ENCODE results near the gene SYT13.

The SYT13 gene

GRCh38 chr11:45229401-45230020 lies 56.6 kb downstream of the SYT13 start:
- DNase-seq (ENCODE audit: low read depth in 1 of 2, low spot score in 1 of 2): no peak
- in situ Hi-C loops (cut with HindIII; ENCODE audit: low pct_unique_long_range_greater_than_20kb, low sequenced_read_pairs): no loop called here
- TF ChIP-seq JUND (IDR thresholded peaks at IDR 0.05; ENCODE audit: low read depth): no peak

GRCh38 chr11:45227836-45228235 lies 58.3 kb downstream of the SYT13 start:
- TF ChIP-seq JUND (IDR thresholded peaks at IDR 0.05; ENCODE audit: low read depth): no peak
- DNase-seq (ENCODE audit: low read depth in 1 of 2, low spot score in 1 of 2): no peak
- in situ Hi-C loops (cut with HindIII; ENCODE audit: low pct_unique_long_range_greater_than_20kb, low sequenced_read_pairs): no loop called here

GRCh38 chr11:45226901-45227300 lies 59.2 kb downstream of the SYT13 start:
- no peak for TF ChIP-seq JUND (IDR thresholded peaks at IDR 0.05; ENCODE audit: low read depth)
- DNase-seq (ENCODE audit: low read depth in 1 of 2, low spot score in 1 of 2): no peak
- in situ Hi-C loops (cut with HindIII; ENCODE audit: low pct_unique_long_range_greater_than_20kb, low sequenced_read_pairs): no loop called here

- in situ Hi-C loops (cut with HindIII; ENCODE audit: low pct_unique_long_range_greater_than_20kb, low sequenced_read_pairs): no loop called here
- no peak for TF ChIP-seq JUND (IDR thresholded peaks at IDR 0.05; ENCODE audit: low read depth)
- DNase-seq (ENCODE audit: low read depth in 1 of 2, low spot score in 1 of 2): no peak
These were observed 59.9 kb downstream of the SYT13 start for GRCh38 chr11:45225961-45226871.

- in situ Hi-C loops (cut with HindIII; ENCODE audit: low pct_unique_long_range_greater_than_20kb, low sequenced_read_pairs): no loop called here
These were observed 60.9 kb downstream of the SYT13 start for GRCh38 chr11:45225277-45225676.

GRCh38 chr11:45224766-45225165 lies 61.4 kb downstream of the SYT13 start:
- TF ChIP-seq JUND (IDR thresholded peaks at IDR 0.05; ENCODE audit: low read depth): no peak
- in situ Hi-C loops (cut with HindIII; ENCODE audit: low pct_unique_long_range_greater_than_20kb, low sequenced_read_pairs): no loop called here
- no peak for DNase-seq (ENCODE audit: low read depth in 1 of 2, low spot score in 1 of 2)

More at GRCh38 chr11:45225277-45225676, 60.9 kb downstream of the SYT13 start:
- TF ChIP-seq JUND (IDR thresholded peaks at IDR 0.05; ENCODE audit: low read depth): no peak
- no peak for DNase-seq (ENCODE audit: low read depth in 1 of 2, low spot score in 1 of 2)

- in situ Hi-C loops (cut with HindIII; ENCODE audit: low pct_unique_long_range_greater_than_20kb, low sequenced_read_pairs): no loop called here
- no peak for DNase-seq (ENCODE audit: low read depth in 1 of 2, low spot score in 1 of 2)
- TF ChIP-seq JUND (IDR thresholded peaks at IDR 0.05; ENCODE audit: low read depth): no peak
These were observed 62.6 kb downstream of the SYT13 start for GRCh38 chr11:45223496-45223895.

GRCh38 chr11:45219411-45219810 lies 66.7 kb downstream of the SYT13 start:
- no peak for TF ChIP-seq JUND (IDR thresholded peaks at IDR 0.05; ENCODE audit: low read depth)
- in situ Hi-C loops (cut with HindIII; ENCODE audit: low pct_unique_long_range_greater_than_20kb, low sequenced_read_pairs): no loop called here
- no peak for DNase-seq (ENCODE audit: low read depth in 1 of 2, low spot score in 1 of 2)

- TF ChIP-seq JUND (IDR thresholded peaks at IDR 0.05; ENCODE audit: low read depth): no peak
- in situ Hi-C loops (cut with HindIII; ENCODE audit: low pct_unique_long_range_greater_than_20kb, low sequenced_read_pairs): no loop called here
- DNase-seq (ENCODE audit: low read depth in 1 of 2, low spot score in 1 of 2): no peak
These were observed 67.4 kb downstream of the SYT13 start for GRCh38 chr11:45218705-45219104.

GRCh38 chr11:45217991-45218390 lies 68.2 kb downstream of the SYT13 start:
- in situ Hi-C loops (cut with HindIII; ENCODE audit: low pct_unique_long_range_greater_than_20kb, low sequenced_read_pairs): no loop called here
- DNase-seq (ENCODE audit: low read depth in 1 of 2, low spot score in 1 of 2): no peak

GRCh38 chr11:45216901-45217300 lies 69.2 kb downstream of the SYT13 start:
- in situ Hi-C loops (cut with HindIII; ENCODE audit: low pct_unique_long_range_greater_than_20kb, low sequenced_read_pairs): no loop called here
- TF ChIP-seq JUND (IDR thresholded peaks at IDR 0.05; ENCODE audit: low read depth): no peak
- no peak for DNase-seq (ENCODE audit: low read depth in 1 of 2, low spot score in 1 of 2)

More at GRCh38 chr11:45217991-45218390, 68.2 kb downstream of the SYT13 start:
- TF ChIP-seq JUND (IDR thresholded peaks at IDR 0.05; ENCODE audit: low read depth): no peak

- in situ Hi-C loops (cut with HindIII; ENCODE audit: low pct_unique_long_range_greater_than_20kb, low sequenced_read_pairs): no loop called here
- TF ChIP-seq JUND (IDR thresholded peaks at IDR 0.05; ENCODE audit: low read depth): no peak
- DNase-seq (ENCODE audit: low read depth in 1 of 2, low spot score in 1 of 2): no peak
These were observed 70.1 kb downstream of the SYT13 start for GRCh38 chr11:45216031-45216430.
